ENCODE results near the gene F2RL2. TPM values are rescaled to one million over a fixed set of nuclear protein-coding genes. Genes with fewer than 3 reads are reported as not detected.
A peak's percentile ranks its signal among the peaks of the same experiment; 100 is the strongest.

F2RL2 gene
- total and polyA plus RNA-seq, 12 donors: 0.08 to 1.5 (median 0.36) TPM; not detected in 2

DNA sequence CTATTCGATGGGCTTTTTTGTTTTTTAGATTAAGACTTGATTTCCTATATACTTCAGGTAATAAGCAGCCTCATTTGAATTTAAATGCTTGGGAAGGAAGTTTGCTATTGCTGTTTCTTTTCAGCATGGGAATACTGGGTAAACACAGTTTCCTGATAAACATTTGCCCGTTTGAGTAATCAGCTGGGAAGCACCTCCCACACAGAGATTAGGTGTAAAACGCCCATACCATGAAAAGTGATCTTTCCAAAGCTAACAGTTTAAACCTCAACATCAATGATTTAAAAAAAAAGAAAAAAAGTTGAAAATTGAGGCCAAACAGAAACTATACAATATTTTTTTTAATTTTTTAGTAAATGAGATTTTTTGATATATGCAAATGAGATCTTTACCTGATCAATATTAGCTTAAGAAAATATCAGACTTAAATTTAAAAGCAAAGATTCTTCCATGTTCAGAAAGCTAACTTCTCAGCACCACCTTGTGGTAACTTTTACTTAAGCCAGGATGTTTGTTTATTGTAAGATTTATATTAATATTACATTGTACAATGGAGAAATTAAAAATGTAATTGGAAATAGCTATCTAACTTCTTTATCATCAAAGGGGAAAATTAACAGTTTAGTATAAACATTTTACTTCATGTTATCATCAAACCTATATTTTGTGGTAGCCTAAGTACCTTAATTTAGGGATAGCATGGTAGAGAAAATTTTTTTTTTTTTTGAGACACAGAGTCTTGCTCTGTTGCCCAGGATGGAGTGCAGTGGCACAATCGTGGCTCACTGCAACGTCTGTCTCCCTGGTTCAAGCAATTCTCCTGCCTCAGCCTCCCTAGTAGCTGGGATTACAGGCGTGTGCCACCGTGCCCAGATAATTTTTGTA, 39.8 kb downstream of the F2RL2 start:
- TF ChIP-seq POLR2A (IDR thresholded peaks at IDR 0.05): no peak
- TF ChIP-seq, protein P1, sequence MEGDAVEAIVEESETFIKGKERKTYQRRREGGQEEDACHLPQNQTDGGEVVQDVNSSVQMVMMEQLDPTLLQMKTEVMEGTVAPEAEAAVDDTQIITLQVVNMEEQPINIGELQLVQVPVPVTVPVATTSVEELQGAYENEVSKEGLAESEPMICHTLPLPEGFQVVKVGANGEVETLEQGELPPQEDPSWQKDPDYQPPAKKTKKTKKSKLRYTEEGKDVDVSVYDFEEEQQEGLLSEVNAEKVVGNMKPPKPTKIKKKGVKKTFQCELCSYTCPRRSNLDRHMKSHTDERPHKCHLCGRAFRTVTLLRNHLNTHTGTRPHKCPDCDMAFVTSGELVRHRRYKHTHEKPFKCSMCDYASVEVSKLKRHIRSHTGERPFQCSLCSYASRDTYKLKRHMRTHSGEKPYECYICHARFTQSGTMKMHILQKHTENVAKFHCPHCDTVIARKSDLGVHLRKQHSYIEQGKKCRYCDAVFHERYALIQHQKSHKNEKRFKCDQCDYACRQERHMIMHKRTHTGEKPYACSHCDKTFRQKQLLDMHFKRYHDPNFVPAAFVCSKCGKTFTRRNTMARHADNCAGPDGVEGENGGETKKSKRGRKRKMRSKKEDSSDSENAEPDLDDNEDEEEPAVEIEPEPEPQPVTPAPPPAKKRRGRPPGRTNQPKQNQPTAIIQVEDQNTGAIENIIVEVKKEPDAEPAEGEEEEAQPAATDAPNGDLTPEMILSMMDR (IDR thresholded peaks at IDR 0.05): peak; percentile 41 to 62 (median 56)
- Histone ChIP-seq H3K36me3 (replicated peaks in 1 of 2) (no peaks in the 10 kb centered on the region), H3K27ac (no peak overlapping the region), H3K27me3 (no peaks in the 10 kb centered on the region), H3K9me3 (replicated peaks in 1 of 3) (no peaks in the 10 kb centered on the region), H3K4me3 (no peak overlapping the region), H3K4me1 (replicated peaks in 1 of 2) (peaks cover 9 to 23% of the 10 kb centered on the region in 2 donors)
- no peak for DNase-seq
- intact Hi-C loops (cut with DNase I): no loop called here
- WGBS, 4 donors: 48 to 56% (median 54%) methylated on average over 7 of the region's 7 CpGs

DNA sequence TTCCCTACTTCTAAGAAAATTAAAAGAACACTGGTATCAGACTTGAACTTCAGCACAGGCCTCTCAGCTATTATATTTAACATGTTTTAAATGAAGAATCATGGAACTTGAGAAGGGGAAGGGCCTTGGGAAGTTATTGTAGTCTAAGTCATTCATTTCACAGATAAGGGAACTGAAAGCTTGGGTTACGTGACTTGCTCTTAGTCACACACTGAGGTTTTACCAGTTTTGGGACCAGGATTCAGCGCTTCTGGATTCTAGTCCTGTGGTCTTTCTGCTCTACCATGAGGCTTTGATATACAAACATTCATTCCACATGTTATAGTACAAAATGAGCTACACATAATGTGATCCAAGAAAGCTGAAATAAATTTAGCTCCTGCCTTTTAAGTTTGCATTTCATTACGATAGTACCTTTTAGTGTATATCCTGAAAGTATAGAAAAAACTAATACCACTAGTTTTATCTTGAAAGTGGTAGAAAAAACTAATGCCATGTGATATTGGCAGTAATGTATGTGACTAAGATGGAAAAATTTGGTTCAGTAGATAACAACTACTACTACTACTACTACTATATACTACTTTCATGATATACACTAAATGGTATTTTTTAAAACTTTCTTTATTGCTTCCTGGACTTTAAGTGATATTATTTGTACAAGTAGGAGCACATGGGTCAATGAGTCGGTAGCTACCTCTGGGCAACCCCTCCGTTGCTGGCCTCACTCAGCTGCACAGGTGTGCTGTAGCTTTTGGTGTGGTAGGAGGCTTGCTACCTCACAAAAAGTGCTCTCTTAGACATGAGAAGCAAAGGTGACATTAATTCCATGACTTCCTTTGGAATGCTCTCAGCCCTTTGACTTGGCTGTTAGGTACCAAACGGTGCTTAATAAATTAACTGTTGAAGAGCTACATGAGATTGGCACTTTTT, 40.7 kb downstream of the F2RL2 start:
- no peaks in the 10 kb centered on the region for H3K27me3 ChIP-seq
- peak overlapping the region in 3 of 5 donors; percentile 39 to 41 (median 39) for H3K27ac ChIP-seq
- no peaks in the 10 kb centered on the region for H3K9me3 ChIP-seq (replicated peaks in 1 of 3)
- no peaks in the 10 kb centered on the region for H3K36me3 ChIP-seq (replicated peaks in 1 of 2)
- WGBS, 4 donors: 61 to 75% (median 70%) methylated on average over 6 of the region's 6 CpGs
- TF ChIP-seq POLR2A (IDR thresholded peaks at IDR 0.05): no peak
- TF ChIP-seq, protein P1 (IDR thresholded peaks at IDR 0.05): no peak
- intact Hi-C loops (cut with DNase I): no loop called here
- H3K4me3 ChIP-seq: no peak overlapping the region
- peaks cover 9 to 23% of the 10 kb centered on the region in 2 donors for H3K4me1 ChIP-seq (replicated peaks in 1 of 2)
- DNase-seq: peak in 4 of 7 donors; percentile 27 to 43 (median 39)

DNA sequence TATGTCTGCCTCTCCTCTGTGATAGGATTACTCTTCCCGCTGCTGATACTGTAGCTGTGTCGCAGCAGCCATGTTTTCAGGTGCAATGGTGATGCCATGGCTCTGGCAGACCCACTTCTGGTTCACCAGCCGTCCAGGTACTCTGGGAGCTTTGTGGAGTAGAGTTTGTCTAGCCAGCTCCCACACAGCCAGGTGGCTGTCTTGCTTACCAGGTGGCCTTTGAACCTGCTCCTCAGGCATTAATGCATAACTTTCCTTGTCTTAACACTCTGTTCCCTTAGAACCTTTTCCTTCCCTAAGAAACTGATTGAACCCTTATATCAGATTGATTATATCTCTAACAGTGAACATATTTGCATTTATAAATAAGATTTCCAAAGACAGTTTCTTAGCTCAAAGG, 42.2 kb downstream of the F2RL2 start:
- peak overlapping the region in 2 of 5 donors; percentile 41 to 59 for H3K27ac ChIP-seq
- 74 to 95% (median 89%) methylated on average over 3 of the region's 3 CpGs for WGBS, 4 donors
- no peak for TF ChIP-seq POLR2A (IDR thresholded peaks at IDR 0.05)
- TF ChIP-seq, protein P1 (IDR thresholded peaks at IDR 0.05): no peak
- H3K9me3 ChIP-seq (replicated peaks in 1 of 3): no peaks in the 10 kb centered on the region
- intact Hi-C loops (cut with DNase I): no loop called here
- no peaks in the 10 kb centered on the region for H3K27me3 ChIP-seq
- no peaks in the 10 kb centered on the region for H3K36me3 ChIP-seq (replicated peaks in 1 of 2)
- DNase-seq: no peak
- H3K4me3 ChIP-seq: no peak overlapping the region
- H3K4me1 ChIP-seq (replicated peaks in 1 of 2): peaks cover 9 to 23% of the 10 kb centered on the region in 2 donors
